ENCODE results near the gene SORCS1. TPM values are rescaled to one million over a fixed set of nuclear protein-coding genes. Genes with fewer than 3 reads are reported as not detected.
A peak's percentile ranks its signal among the peaks of the same experiment; 100 is the strongest.

The SORCS1 gene
- total and polyA plus RNA-seq, 4 donors, result 0.08 to 0.21 (median 0.09) TPM; not detected in 1

DNA sequence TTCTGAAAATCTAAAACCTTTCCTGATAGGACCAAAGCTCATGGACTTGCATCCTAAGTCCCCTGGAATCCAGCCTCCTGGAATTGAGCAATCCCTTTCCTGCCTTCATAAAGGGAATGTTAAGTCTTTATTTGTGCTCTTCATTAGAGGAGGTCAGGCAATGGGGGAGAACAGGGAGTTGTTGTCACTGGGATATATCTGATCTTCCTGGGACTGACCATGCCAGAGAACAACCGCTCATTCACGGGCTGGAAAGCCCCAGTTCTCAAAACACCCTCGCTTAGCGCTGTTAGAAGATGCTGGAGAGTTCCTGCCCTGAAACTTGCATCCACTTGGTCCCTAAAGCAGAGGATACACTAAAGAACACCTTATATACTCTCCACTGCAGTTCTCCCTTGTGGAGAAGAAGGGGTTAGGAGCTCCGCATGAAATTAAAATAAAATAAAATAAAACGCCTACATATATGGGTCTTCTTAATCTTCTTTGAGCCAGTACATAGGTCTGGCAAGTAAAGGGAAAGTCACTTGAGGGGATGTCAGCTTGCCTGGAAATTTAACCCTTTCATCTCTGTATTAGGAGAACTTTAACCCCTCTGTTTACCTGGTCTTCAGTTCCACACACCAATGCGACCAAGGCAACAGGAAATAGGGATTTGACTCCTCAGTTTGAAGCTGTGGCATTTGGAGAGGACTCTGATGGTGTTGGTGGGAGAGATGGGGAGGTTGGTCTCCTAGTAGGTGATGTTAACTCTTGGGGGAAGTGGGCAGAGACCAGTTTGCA, 1.2 kb downstream of the SORCS1 start:
- 15% methylated on average over 7 of the region's 7 CpGs for WGBS
- Histone ChIP-seq H3K9me3 (ENCODE audit: control insufficient read depth in 4 of 4, low read length in 3 of 4) (no peaks in the 10 kb centered on the region), H3K9ac (ENCODE audit: low read depth in 1 of 2, low read length in 2 of 2) (no peak overlapping the region), H3K4me3 (ENCODE audit: low read depth in 1 of 3, low read length in 3 of 3) (no peak overlapping the region), H3K27me3 (ENCODE audit: control insufficient read depth in 4 of 4, insufficient read depth in 4 of 4, low read length in 3 of 4) (peaks cover 2 to 20% (median 6%) of the 10 kb centered on the region in 4 donors), H3K4me1 (ENCODE audit: control insufficient read depth in 4 of 4, insufficient read depth in 4 of 4, low read length in 3 of 4) (peaks cover 6 to 12% (median 9%) of the 10 kb centered on the region in 4 donors), H3K27ac (ENCODE audit: low read depth in 1 of 2, low read length in 2 of 2) (no peak overlapping the region), H3K36me3 (ENCODE audit: control insufficient read depth in 4 of 4, insufficient read depth in 3 of 4, low read depth in 1 of 4, low read length in 3 of 4) (no peaks in the 10 kb centered on the region)
- TF ChIP-seq HNF4A (conservative IDR thresholded peaks at IDR 0.05) (peak; percentile 6 to 21), GABPA (IDR thresholded peaks at IDR 0.05 in 1 of 2, conservative IDR thresholded peaks at IDR 0.05 in 1 of 2) (no peak)
- no peak for DNase-seq (ENCODE audit: low spot score)

- 41% methylated on average over 3 of the region's 3 CpGs for WGBS
- TF ChIP-seq HNF4A (conservative IDR thresholded peaks at IDR 0.05) (no peak), RAD21 (IDR thresholded peaks at IDR 0.05) (no peak), MAX (IDR thresholded peaks at IDR 0.05) (no peak), HNF4G (IDR thresholded peaks at IDR 0.05) (no peak), FOXA1 (IDR thresholded peaks at IDR 0.05) (no peak), GABPA (IDR thresholded peaks at IDR 0.05 in 1 of 2, conservative IDR thresholded peaks at IDR 0.05 in 1 of 2) (no peak), SP1 (IDR thresholded peaks at IDR 0.05) (no peak), FOXA2 (IDR thresholded peaks at IDR 0.05) (no peak), YY1 (IDR thresholded peaks at IDR 0.05) (no peak), NR2F2 (IDR thresholded peaks at IDR 0.05) (no peak), JUND (IDR thresholded peaks at IDR 0.05) (no peak), TAF1 (conservative IDR thresholded peaks at IDR 0.05) (no peak), RXRA (IDR thresholded peaks at IDR 0.05) (no peak)
- TF ChIP-seq, protein P1, sequence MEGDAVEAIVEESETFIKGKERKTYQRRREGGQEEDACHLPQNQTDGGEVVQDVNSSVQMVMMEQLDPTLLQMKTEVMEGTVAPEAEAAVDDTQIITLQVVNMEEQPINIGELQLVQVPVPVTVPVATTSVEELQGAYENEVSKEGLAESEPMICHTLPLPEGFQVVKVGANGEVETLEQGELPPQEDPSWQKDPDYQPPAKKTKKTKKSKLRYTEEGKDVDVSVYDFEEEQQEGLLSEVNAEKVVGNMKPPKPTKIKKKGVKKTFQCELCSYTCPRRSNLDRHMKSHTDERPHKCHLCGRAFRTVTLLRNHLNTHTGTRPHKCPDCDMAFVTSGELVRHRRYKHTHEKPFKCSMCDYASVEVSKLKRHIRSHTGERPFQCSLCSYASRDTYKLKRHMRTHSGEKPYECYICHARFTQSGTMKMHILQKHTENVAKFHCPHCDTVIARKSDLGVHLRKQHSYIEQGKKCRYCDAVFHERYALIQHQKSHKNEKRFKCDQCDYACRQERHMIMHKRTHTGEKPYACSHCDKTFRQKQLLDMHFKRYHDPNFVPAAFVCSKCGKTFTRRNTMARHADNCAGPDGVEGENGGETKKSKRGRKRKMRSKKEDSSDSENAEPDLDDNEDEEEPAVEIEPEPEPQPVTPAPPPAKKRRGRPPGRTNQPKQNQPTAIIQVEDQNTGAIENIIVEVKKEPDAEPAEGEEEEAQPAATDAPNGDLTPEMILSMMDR (IDR thresholded peaks at IDR 0.05; ENCODE audit: low read depth, low read length, missing input control), result no peak
- TF ChIP-seq, protein P2, sequence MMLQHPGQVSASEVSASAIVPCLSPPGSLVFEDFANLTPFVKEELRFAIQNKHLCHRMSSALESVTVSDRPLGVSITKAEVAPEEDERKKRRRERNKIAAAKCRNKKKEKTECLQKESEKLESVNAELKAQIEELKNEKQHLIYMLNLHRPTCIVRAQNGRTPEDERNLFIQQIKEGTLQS (IDR thresholded peaks at IDR 0.05), result no peak
- TF ChIP-seq, protein P3, sequence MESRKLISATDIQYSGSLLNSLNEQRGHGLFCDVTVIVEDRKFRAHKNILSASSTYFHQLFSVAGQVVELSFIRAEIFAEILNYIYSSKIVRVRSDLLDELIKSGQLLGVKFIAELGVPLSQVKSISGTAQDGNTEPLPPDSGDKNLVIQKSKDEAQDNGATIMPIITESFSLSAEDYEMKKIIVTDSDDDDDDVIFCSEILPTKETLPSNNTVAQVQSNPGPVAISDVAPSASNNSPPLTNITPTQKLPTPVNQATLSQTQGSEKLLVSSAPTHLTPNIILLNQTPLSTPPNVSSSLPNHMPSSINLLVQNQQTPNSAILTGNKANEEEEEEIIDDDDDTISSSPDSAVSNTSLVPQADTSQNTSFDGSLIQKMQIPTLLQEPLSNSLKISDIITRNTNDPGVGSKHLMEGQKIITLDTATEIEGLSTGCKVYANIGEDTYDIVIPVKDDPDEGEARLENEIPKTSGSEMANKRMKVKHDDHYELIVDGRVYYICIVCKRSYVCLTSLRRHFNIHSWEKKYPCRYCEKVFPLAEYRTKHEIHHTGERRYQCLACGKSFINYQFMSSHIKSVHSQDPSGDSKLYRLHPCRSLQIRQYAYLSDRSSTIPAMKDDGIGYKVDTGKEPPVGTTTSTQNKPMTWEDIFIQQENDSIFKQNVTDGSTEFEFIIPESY (IDR thresholded peaks at IDR 0.05), result no peak
- TF ChIP-seq, protein P4, sequence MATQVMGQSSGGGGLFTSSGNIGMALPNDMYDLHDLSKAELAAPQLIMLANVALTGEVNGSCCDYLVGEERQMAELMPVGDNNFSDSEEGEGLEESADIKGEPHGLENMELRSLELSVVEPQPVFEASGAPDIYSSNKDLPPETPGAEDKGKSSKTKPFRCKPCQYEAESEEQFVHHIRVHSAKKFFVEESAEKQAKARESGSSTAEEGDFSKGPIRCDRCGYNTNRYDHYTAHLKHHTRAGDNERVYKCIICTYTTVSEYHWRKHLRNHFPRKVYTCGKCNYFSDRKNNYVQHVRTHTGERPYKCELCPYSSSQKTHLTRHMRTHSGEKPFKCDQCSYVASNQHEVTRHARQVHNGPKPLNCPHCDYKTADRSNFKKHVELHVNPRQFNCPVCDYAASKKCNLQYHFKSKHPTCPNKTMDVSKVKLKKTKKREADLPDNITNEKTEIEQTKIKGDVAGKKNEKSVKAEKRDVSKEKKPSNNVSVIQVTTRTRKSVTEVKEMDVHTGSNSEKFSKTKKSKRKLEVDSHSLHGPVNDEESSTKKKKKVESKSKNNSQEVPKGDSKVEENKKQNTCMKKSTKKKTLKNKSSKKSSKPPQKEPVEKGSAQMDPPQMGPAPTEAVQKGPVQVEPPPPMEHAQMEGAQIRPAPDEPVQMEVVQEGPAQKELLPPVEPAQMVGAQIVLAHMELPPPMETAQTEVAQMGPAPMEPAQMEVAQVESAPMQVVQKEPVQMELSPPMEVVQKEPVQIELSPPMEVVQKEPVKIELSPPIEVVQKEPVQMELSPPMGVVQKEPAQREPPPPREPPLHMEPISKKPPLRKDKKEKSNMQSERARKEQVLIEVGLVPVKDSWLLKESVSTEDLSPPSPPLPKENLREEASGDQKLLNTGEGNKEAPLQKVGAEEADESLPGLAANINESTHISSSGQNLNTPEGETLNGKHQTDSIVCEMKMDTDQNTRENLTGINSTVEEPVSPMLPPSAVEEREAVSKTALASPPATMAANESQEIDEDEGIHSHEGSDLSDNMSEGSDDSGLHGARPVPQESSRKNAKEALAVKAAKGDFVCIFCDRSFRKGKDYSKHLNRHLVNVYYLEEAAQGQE (IDR thresholded peaks at IDR 0.05), result no peak
Observed at GRCh38 chr10:107160866-107161265, 3.6 kb downstream of the SORCS1 start.

More at GRCh38 chr10:107160866-107161265, 3.6 kb downstream of the SORCS1 start:
- H3K9me3 ChIP-seq (ENCODE audit: control insufficient read depth in 4 of 4, low read length in 3 of 4), result no peaks in the 10 kb centered on the region
- H3K27ac ChIP-seq (ENCODE audit: low read depth in 1 of 2, low read length in 2 of 2), result no peak overlapping the region
- no peak overlapping the region for H3K4me3 ChIP-seq (ENCODE audit: low read depth in 1 of 3, low read length in 3 of 3)
- no peaks in the 10 kb centered on the region for H3K36me3 ChIP-seq (ENCODE audit: control insufficient read depth in 4 of 4, insufficient read depth in 3 of 4, low read depth in 1 of 4, low read length in 3 of 4)
- H3K4me1 ChIP-seq (ENCODE audit: control insufficient read depth in 4 of 4, insufficient read depth in 4 of 4, low read length in 3 of 4), result peaks cover 6 to 12% (median 9%) of the 10 kb centered on the region in 4 donors
- DNase-seq (ENCODE audit: low spot score), result no peak
- H3K9ac ChIP-seq (ENCODE audit: low read depth in 1 of 2, low read length in 2 of 2), result no peak overlapping the region
- peaks cover 0 to 13% (median 6%) of the 10 kb centered on the region in 4 donors for H3K27me3 ChIP-seq (ENCODE audit: control insufficient read depth in 4 of 4, insufficient read depth in 4 of 4, low read length in 3 of 4)
